ENCODE data around the gene ADRB1.

DNA sequence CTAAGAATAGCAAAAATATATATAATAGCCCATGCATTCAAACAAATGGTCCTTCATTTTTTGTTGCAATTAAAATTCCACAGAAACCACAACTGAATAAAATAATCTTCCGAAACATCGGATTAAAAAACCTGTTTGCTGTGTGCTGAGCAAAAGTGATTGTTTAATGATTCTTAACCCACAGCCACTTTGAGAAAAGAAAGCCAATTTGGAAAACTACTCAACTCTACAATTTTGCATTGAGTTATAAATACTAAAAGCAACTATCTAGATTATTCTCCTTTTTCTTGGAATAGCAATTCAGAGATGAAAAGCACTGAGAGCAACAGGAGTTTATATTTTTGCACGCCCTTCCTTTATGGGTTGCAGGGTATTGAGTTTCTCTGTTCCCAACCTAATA is 8.0 kb downstream of the ADRB1 start:
- TF ChIP-seq GATA3 (IDR thresholded peaks at IDR 0.05; ENCODE audit: low read depth, low read length) (no peak), GATA2 (IDR thresholded peaks at IDR 0.05; ENCODE audit: low read depth, low read length) (no peak)
